Upper lobe of left lung (tissue), 4 donors: ENCODE data around the gene OTUD1.

ENCODE experiments used
- CTCF ChIP-seq, 6 experiments: fragments of 450-650 bp in 4 of 6; fragments of 200-600 bp in 2 of 6; sonication (generic) in 2 of 6; IDR thresholded peaks; one replicate each; pipeline ENCODE4 v1.5.1; 2016 to 2019; ENCODE audit warnings: antibody characterized with exemption in 6 of 6
- EP300 ChIP-seq, 4 donors: sonication (generic); formaldehyde crosslinking; IDR thresholded peaks; one replicate each; pipeline ENCODE4 v1.5.1; 2017; ENCODE audit warnings: antibody characterized with exemption in 4 of 4, control low read depth in 2 of 4
- POLR2A ChIP-seq, 4 donors: fragments of 450-650 bp; IDR thresholded peaks; one replicate each; pipeline ENCODE4 v1.5.1; 2016 to 2017; ENCODE audit warnings: antibody characterized with exemption in 4 of 4, mild to moderate bottlenecking in 2 of 4
- POLR2AphosphoS5 ChIP-seq, 2 donors: sonication (generic); formaldehyde crosslinking; IDR thresholded peaks; one replicate each; pipeline ENCODE4 v1.5.1; 2017; ENCODE audit warnings: antibody characterized with exemption in 2 of 2

DNA sequence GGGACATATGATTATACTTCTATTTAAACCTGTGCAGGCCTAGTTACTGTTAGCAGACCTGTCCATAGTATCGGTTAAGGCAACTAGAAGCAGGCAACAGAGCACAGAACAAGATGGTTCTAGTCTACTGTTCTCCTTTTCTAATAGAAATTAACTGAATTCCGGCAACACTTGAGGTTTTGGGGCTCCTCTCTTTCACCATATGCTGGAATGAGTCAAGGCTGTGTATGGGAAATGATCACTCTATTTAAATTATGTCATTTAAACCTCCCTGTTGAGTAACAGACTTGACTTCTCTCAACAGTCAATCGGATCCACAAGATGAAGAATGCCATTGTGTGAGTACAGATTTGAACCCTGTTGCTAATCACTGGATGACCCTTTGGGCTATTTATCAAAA lies 6.2 kb upstream of the OTUD1 start:
- TF ChIP-seq CTCF (IDR thresholded peaks at IDR 0.05), result no peak
- no peak for TF ChIP-seq POLR2A (IDR thresholded peaks at IDR 0.05)
- peak in 1 of 4 donors; percentile 47 for TF ChIP-seq EP300 (IDR thresholded peaks at IDR 0.05)
- peak in 1 of 2 donors; percentile 54 for TF ChIP-seq POLR2AphosphoS5 (IDR thresholded peaks at IDR 0.05)
